H9 (cell line): ENCODE results near the gene GRID1. TPM values are rescaled to one million over a fixed set of nuclear protein-coding genes. Genes with fewer than 3 reads are reported as not detected.

Experiments
- DNase-seq: peaks from one replicate; pipeline ENCODE4 v3.0.0-alpha.2; 2017
- H2AFZ ChIP-seq: one replicate; pipeline ENCODE4 v1.6.1; 2013; ENCODE audit warnings: mild to moderate bottlenecking, low read length, control low read depth, moderate library complexity
- H2AK5ac ChIP-seq: 2 replicates; pipeline ENCODE4 v1.6.1; 2013; ENCODE audit warnings: low read length, control low read depth, mixed read lengths; ENCODE audit not compliant: insufficient read length
- H2BK120ac ChIP-seq: one replicate; pipeline ENCODE4 v1.6.1; 2013; ENCODE audit warnings: low read depth, mild to moderate bottlenecking, low read length, control low read depth, inconsistent platforms; ENCODE audit not compliant: poor library complexity, severe bottlenecking
- H2BK12ac ChIP-seq: 2 replicates; pipeline ENCODE4 v1.6.1; 2013; ENCODE audit warnings: low read length, control low read depth, mixed read lengths, low read depth; ENCODE audit not compliant: insufficient read length
- H2BK15ac ChIP-seq: 2 replicates; pipeline ENCODE4 v1.6.1; 2013; ENCODE audit warnings: low read depth, low read length, control low read depth
- H2BK20ac ChIP-seq: one replicate; pipeline ENCODE4 v1.6.1; 2013; ENCODE audit warnings: low read depth, mild to moderate bottlenecking, low read length, control low read depth, inconsistent platforms; ENCODE audit not compliant: poor library complexity, severe bottlenecking
- H2BK5ac ChIP-seq: 2 replicates; pipeline ENCODE4 v1.6.1; 2013; ENCODE audit warnings: low read length, control low read depth, mixed read lengths; ENCODE audit not compliant: insufficient read length
- H3K14ac ChIP-seq: 2 replicates; pipeline ENCODE4 v1.6.1; 2013; ENCODE audit warnings: low read length, control low read depth; ENCODE audit not compliant: insufficient read depth
- H3K18ac ChIP-seq: 2 replicates; pipeline ENCODE4 v1.6.1; 2013; ENCODE audit warnings: low read depth, mild to moderate bottlenecking, mixed read lengths, low read length, control low read depth; ENCODE audit not compliant: insufficient read length
- H3K23ac ChIP-seq: 2 replicates; pipeline ENCODE4 v1.6.1; 2013; ENCODE audit warnings: low read length, control low read depth, mixed read lengths, low read depth; ENCODE audit not compliant: insufficient read length
- H3K23me2 ChIP-seq: 2 replicates; pipeline ENCODE4 v1.6.1; 2013; ENCODE audit warnings: low read depth, mild to moderate bottlenecking, mixed read lengths, low read length, control low read depth; ENCODE audit not compliant: insufficient read length, poor library complexity, severe bottlenecking
- H3K27ac ChIP-seq: 2 replicates; pipeline ENCODE4 v1.5.1; 2013; ENCODE audit warnings: low read length, control low read depth, mixed read lengths, low read depth; ENCODE audit not compliant: insufficient read length
- H3K27me3 ChIP-seq: 2 replicates; pipeline ENCODE4 v1.6.1; 2013; ENCODE audit warnings: low read length, control low read depth, inconsistent platforms; ENCODE audit not compliant: insufficient read depth
- H3K4ac ChIP-seq: 2 replicates; pipeline ENCODE4 v1.6.1; 2013; ENCODE audit warnings: low read depth, mild to moderate bottlenecking, control low read depth, inconsistent platforms, low read length, moderate library complexity
- H3K4me1 ChIP-seq: 2 replicates; pipeline ENCODE4 v1.6.1; 2013; ENCODE audit warnings: low read length, control low read depth, inconsistent platforms; ENCODE audit not compliant: insufficient read depth
- H3K4me2 ChIP-seq: 2 replicates; pipeline ENCODE4 v1.6.1; 2013; ENCODE audit warnings: low read length, control low read depth, mixed read lengths; ENCODE audit not compliant: insufficient read length, insufficient read depth
- H3K56ac ChIP-seq: 2 replicates; pipeline ENCODE4 v1.6.1; 2013; ENCODE audit warnings: low read depth, mild to moderate bottlenecking, mixed read lengths, low read length, control low read depth; ENCODE audit not compliant: insufficient read length
- H3K79me1 ChIP-seq: 2 replicates; pipeline ENCODE4 v1.6.1; 2013; ENCODE audit warnings: low read depth, mild to moderate bottlenecking, moderate library complexity, low read length, control low read depth, inconsistent platforms; ENCODE audit not compliant: insufficient read depth, poor library complexity, severe bottlenecking
- H3K79me2 ChIP-seq: 2 replicates; pipeline ENCODE4 v1.6.1; 2013; ENCODE audit warnings: low read length, control low read depth, inconsistent platforms; ENCODE audit not compliant: insufficient read depth
- H3K9ac ChIP-seq: 2 replicates; pipeline ENCODE4 v1.6.1; 2013; ENCODE audit warnings: low read length, control low read depth, mixed read lengths; ENCODE audit not compliant: insufficient read length; ENCODE audit errors: extremely low read depth
- H3K9me3 ChIP-seq: one replicate; pipeline ENCODE4 v1.6.1; 2013; ENCODE audit warnings: low read depth, low read length, inconsistent platforms; ENCODE audit not compliant: control insufficient read depth
- H3T11ph ChIP-seq: one replicate; pipeline ENCODE4 v1.6.1; 2013; ENCODE audit warnings: mild to moderate bottlenecking, low read length, control low read depth, inconsistent platforms
- H4K20me1 ChIP-seq: one replicate; pipeline ENCODE4 v1.6.1; 2013; ENCODE audit not compliant: control insufficient read depth, insufficient read length, insufficient read depth
- H4K5ac ChIP-seq: 2 replicates; pipeline ENCODE4 v1.6.1; 2013; ENCODE audit warnings: low read depth, mild to moderate bottlenecking, mixed read lengths, low read length, control low read depth; ENCODE audit not compliant: insufficient read length
- H4K8ac ChIP-seq: replicated peaks from 2 replicates; pipeline ENCODE4 v1.6.1; 2013; ENCODE audit warnings: low read length, control low read depth, mixed read lengths, low read depth; ENCODE audit not compliant: insufficient read length
- H4K91ac ChIP-seq: 2 replicates; pipeline ENCODE4 v1.6.1; 2013; ENCODE audit warnings: low read depth, mild to moderate bottlenecking, moderate library complexity, mixed read lengths, low read length, control low read depth; ENCODE audit not compliant: insufficient read length
- H3K27ac Mint-ChIP-seq, 3 experiments: 2 replicates in 2 of 3; 3 replicates in 1 of 3; pipeline ENCODE4 v1.8.0; 2020 to 2021; ENCODE audit warnings: mixed read lengths in 3 of 3, mild to moderate bottlenecking in 1 of 3, moderate library complexity in 1 of 3
- H3K27me3 Mint-ChIP-seq: 2 replicates; pipeline ENCODE4 v1.8.0; 2021; ENCODE audit warnings: low read depth, mild to moderate bottlenecking, moderate library complexity, mixed read lengths
- H3K36me3 Mint-ChIP-seq, 3 experiments: 2 replicates in 2 of 3; 3 replicates in 1 of 3; pipeline ENCODE4 v1.8.0; 2020 to 2021; ENCODE audit warnings: low read depth in 3 of 3, mixed read lengths in 3 of 3; ENCODE audit not compliant: insufficient read depth in 1 of 3
- H3K4me1 Mint-ChIP-seq, 2 experiments: 2 replicates each; pipeline ENCODE4 v1.8.0; 2020; ENCODE audit warnings: mixed read lengths in 2 of 2
- H3K4me3 Mint-ChIP-seq, 2 experiments: 2 replicates in 1 of 2; 3 replicates in 1 of 2; pipeline ENCODE4 v1.8.0; 2020 to 2021; ENCODE audit warnings: mild to moderate bottlenecking in 2 of 2, mixed read lengths in 2 of 2, moderate library complexity in 1 of 2
- H3K9me3 Mint-ChIP-seq, 2 experiments: 2 replicates in 1 of 2; 3 replicates in 1 of 2; pipeline ENCODE4 v1.8.0; 2020; ENCODE audit warnings: mild to moderate bottlenecking in 2 of 2, mixed read lengths in 2 of 2, moderate library complexity in 1 of 2
- WGBS: extraction: QIAGEN DNeasy Blood & Tissue Kit; methylation state at CpG from one replicate; pipeline ENCODE4 v1.1.7; 2013; ENCODE audit warnings: missing lambda C conversion rate, low lambda C conversion rate, mixed read lengths; ENCODE audit not compliant: insufficient read length; ENCODE audit errors: extremely low coverage; 5-methylcytosine and 5-hydroxymethylcytosine counted together
- total RNA-seq: library from RNA; stranded (reverse); gene quantifications from 2 replicates; pipeline ENCODE4 v1.2.1, GENCODE V29; 2021
- TF ChIP-seq, protein P1 (sequence below): fragments of 200-600 bp; sonication (generic); conservative IDR thresholded peaks from 3 replicates; pipeline ENCODE4 v1.8.0; 2021; ENCODE audit warnings: antibody characterized with exemption, mild to moderate bottlenecking

GRID1 gene
- total RNA-seq, 1 experiment from 2014 or later, result 0.35 TPM

DNA sequence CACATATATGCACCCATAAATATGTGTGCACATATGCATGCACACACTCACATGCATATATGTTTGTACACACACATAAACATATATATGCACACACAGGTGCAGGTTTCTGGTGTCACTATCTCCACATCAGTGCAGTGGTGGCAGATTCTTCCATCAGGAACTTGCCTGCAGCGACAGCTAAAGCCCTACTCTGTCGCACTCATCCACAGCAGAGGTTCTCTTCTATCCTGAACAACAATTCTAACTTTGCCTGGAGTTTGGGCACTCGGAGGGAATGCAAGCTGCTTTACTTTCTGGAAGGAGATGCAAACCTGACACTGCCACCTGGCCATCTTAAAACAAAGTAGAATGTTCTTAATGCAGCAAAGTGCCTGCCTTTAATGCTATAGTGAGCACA is 745.8 kb downstream of the GRID1 start:
- no peak overlapping the region for H2BK20ac ChIP-seq
- no peak overlapping the region for H3K9ac ChIP-seq
- no peak overlapping the region for H3K4me2 ChIP-seq
- no peak overlapping the region for H3K56ac ChIP-seq
- Mint-ChIP-seq H3K9me3 (no peaks in the 10 kb centered on the region), H3K4me3 (no peak overlapping the region), H3K27ac (no peak overlapping the region; a peak in 1 of 7 replicates), H3K36me3 (no peaks in the 10 kb centered on the region), H3K27me3 (0 out of 2 replicates have a peak, but pooled peaks cover under 1% of the 10 kb centered on the region), H3K4me1 (0 out of 4 replicates have a peak, but pooled peaks cover 2 to 3% of the 10 kb centered on the region in 2 experiments)
- TF ChIP-seq, protein P1, sequence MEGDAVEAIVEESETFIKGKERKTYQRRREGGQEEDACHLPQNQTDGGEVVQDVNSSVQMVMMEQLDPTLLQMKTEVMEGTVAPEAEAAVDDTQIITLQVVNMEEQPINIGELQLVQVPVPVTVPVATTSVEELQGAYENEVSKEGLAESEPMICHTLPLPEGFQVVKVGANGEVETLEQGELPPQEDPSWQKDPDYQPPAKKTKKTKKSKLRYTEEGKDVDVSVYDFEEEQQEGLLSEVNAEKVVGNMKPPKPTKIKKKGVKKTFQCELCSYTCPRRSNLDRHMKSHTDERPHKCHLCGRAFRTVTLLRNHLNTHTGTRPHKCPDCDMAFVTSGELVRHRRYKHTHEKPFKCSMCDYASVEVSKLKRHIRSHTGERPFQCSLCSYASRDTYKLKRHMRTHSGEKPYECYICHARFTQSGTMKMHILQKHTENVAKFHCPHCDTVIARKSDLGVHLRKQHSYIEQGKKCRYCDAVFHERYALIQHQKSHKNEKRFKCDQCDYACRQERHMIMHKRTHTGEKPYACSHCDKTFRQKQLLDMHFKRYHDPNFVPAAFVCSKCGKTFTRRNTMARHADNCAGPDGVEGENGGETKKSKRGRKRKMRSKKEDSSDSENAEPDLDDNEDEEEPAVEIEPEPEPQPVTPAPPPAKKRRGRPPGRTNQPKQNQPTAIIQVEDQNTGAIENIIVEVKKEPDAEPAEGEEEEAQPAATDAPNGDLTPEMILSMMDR, result no peak
- WGBS, result no CpG with 5 or more reads among the region's 3 CpGs
- H3K23me2 ChIP-seq, result no peaks in the 10 kb centered on the region
- no peak overlapping the region for H2BK5ac ChIP-seq
- H3K4ac ChIP-seq, result no peak overlapping the region
- H2BK15ac ChIP-seq, result no peak overlapping the region
- H2AK5ac ChIP-seq, result no peak overlapping the region
- no peaks in the 10 kb centered on the region for H4K20me1 ChIP-seq
- no peaks in the 10 kb centered on the region for H3K79me2 ChIP-seq
- DNase-seq, result peak; percentile 4
- no peak overlapping the region for H2BK120ac ChIP-seq
- no peak overlapping the region for H4K91ac ChIP-seq
- no peaks in the 10 kb centered on the region for H3K79me1 ChIP-seq
- H3K23ac ChIP-seq, result no peak overlapping the region
- H3K27me3 ChIP-seq, result no peaks in the 10 kb centered on the region
- no peak overlapping the region for H3T11ph ChIP-seq
- no peaks in the 10 kb centered on the region for H3K4me1 ChIP-seq
- H4K5ac ChIP-seq, result no peak overlapping the region
- no peak overlapping the region for H3K27ac ChIP-seq
- no peak overlapping the region for H4K8ac ChIP-seq
- no peaks in the 10 kb centered on the region for H3K9me3 ChIP-seq
- no peak overlapping the region for H3K14ac ChIP-seq
- no peak overlapping the region for H2BK12ac ChIP-seq
- H2AFZ ChIP-seq, result no peak overlapping the region
- H3K18ac ChIP-seq, result no peak overlapping the region
